NCI-H187 (cell line): Measurements from ENCODE around the gene MANSC4.
"Not testable (repeated sequence)": the region's sequence is repeated elsewhere in the genome, so short reads cannot be mapped to it uniquely, and the experiment has no call there.

Experiments
- DNase-seq, 2 experiments: peaks; one replicate each; lab custom pipeline; 2025; lab: John Stamatoyannopoulos, UW

The MANSC4 gene

GRCh38 chr12:27751386-27752047 is 28.5 kb downstream of the MANSC4 start:
- no peak for DNase-seq

DNA sequence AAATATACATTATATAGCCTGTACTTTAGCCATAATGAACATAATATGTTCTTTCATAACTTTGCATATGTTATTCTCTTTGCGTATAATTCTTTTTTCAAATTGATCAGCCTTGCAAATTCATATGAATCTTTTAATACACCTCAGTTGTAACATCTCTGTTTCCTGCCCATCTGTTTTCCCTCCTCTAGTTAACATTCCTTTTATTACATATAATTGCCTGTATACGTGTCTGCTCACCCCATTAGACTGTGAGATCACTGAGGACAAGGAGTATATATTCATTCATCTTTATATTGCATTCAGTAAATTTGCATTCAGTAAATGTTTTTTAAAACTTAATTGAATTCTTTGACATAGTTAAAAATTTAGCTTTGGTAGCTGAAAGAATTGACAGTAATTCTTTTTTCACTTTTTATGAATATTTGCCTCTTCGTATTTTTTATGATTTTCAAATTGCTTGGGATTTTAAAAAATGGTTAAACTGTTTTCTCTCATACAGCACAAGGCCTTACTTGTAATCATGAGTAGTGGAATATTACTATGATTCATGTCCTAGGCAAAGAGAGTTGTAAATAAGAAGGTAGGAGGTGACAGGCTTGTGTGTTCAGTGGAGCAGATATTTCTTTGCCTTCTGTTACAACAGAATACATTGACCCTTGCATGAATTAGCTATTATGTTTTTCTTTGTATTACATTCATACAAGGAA is 32.8 kb downstream of the MANSC4 start:
- DNase-seq = no peak

- not testable (repeated sequence) for DNase-seq
These were observed 34.3 kb downstream of the MANSC4 start for GRCh38 chr12:27745734-27746133.

GRCh38 chr12:27743601-27744000 is 36.4 kb downstream of the MANSC4 start:
- DNase-seq = no peak

GRCh38 chr12:27734321-27734720 is 45.7 kb downstream of the MANSC4 start:
- not testable (repeated sequence) for DNase-seq

DNA sequence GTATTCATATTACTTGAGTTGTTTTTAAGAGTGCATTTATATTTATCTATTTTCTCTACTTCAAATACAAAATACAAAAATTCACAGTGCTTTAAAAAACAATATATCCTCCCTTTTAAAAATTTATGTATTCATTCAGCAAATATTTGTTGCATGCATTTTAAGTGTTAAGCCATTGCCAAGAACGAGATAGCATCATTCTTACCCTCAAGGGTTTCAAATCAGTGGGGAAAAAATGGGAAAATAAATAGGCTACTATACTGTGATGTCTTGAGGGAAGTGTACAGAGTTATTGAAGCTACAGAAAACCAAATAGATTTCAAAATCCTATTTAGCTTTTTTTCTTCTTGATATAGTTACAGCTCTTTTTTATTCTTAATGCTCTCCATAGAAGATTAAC is 46.2 kb downstream of the MANSC4 start:
- DNase-seq = no peak

- DNase-seq = no peak
These were observed 46.9 kb downstream of the MANSC4 start for GRCh38 chr12:27733052-27733656.

DNA sequence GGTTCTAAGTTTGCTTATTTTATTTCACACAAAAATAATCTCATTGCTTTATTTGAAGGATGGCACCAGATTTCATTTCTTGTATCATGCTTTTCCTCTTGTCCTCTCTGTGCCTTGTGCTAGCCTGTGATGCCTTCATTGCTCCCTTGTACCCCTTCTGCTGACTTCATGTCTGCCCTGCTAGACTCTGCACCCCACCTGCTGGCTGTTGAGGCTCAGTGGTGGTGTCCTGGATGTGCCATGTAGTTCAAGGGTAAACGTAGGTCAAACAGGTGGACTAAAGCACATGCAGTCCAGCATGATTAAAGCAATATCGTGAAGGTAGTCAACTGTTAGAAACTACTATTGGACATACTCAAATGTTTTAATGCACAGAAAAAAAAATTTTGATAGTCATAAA is 47.8 kb downstream of the MANSC4 start:
- no peak for DNase-seq

- no peak for DNase-seq
These were observed 49.9 kb downstream of the MANSC4 start for GRCh38 chr12:27730097-27730588.

DNA sequence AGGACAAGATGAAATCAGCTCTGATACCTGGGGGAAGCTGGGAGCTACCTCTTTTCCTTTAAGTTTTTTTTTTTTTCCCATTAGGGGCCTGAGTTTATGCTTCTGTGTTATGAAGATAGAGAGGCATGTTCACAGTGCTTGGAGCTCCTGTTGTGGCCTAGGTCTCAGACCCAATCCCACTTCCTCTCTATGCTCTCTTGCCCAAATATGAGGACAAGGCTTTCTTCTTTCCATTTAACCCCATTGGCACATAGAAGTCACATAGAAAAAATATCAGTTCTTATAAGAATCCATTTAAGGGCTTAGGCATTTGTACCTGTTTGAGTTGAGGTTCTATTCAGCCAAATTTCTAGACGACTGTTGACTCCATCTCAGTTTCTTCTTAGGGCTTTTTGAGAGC is 56.8 kb downstream of the MANSC4 start:
- DNase-seq = no peak
